Measurements from ENCODE around the gene MAPK11.

DNA sequence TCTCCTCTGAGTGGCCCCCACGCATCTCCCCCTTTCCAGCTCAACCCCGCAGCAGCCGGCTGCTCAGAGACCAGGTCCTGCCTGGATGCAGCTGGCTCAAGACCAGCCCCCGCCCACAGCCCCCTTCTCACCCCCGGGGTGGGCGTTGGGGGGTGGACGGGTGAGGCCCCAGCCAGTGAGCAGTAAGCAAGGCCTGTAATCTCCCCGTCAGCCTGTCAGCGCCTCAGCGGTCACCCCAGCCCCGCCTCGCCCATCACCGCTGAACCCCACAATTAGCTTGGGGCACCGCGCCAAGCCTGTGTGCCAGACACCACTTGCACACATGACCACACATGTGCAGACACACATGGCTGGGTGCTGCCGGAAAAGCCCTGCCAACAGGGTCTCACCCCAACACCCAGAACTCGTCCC is 31.4 kb upstream of the MAPK11 start:
- TF ChIP-seq, protein P1, sequence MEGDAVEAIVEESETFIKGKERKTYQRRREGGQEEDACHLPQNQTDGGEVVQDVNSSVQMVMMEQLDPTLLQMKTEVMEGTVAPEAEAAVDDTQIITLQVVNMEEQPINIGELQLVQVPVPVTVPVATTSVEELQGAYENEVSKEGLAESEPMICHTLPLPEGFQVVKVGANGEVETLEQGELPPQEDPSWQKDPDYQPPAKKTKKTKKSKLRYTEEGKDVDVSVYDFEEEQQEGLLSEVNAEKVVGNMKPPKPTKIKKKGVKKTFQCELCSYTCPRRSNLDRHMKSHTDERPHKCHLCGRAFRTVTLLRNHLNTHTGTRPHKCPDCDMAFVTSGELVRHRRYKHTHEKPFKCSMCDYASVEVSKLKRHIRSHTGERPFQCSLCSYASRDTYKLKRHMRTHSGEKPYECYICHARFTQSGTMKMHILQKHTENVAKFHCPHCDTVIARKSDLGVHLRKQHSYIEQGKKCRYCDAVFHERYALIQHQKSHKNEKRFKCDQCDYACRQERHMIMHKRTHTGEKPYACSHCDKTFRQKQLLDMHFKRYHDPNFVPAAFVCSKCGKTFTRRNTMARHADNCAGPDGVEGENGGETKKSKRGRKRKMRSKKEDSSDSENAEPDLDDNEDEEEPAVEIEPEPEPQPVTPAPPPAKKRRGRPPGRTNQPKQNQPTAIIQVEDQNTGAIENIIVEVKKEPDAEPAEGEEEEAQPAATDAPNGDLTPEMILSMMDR (conservative IDR thresholded peaks at IDR 0.05 in 1 of 2, IDR thresholded peaks at IDR 0.05 in 1 of 2; ENCODE audit: low read depth in 1 of 2, low read length in 2 of 2), result no peak
- no peak for TF ChIP-seq EZH2 (IDR thresholded peaks at IDR 0.05; ENCODE audit: low read length, missing control alignments)

All from fibroblast of lung (primary cell).